Measurements from ENCODE around the gene CDC123. TPM values are rescaled to one million over a fixed set of nuclear protein-coding genes. Genes with fewer than 3 reads are reported as not detected.
"Not testable (repeated sequence)": the region's sequence is repeated elsewhere in the genome, so short reads cannot be mapped to it uniquely, and the experiment has no call there.

CDC123 gene
- total and polyA plus RNA-seq, 3 experiments from 2014 or later = 97.5 to 162 (median 161) TPM

DNA sequence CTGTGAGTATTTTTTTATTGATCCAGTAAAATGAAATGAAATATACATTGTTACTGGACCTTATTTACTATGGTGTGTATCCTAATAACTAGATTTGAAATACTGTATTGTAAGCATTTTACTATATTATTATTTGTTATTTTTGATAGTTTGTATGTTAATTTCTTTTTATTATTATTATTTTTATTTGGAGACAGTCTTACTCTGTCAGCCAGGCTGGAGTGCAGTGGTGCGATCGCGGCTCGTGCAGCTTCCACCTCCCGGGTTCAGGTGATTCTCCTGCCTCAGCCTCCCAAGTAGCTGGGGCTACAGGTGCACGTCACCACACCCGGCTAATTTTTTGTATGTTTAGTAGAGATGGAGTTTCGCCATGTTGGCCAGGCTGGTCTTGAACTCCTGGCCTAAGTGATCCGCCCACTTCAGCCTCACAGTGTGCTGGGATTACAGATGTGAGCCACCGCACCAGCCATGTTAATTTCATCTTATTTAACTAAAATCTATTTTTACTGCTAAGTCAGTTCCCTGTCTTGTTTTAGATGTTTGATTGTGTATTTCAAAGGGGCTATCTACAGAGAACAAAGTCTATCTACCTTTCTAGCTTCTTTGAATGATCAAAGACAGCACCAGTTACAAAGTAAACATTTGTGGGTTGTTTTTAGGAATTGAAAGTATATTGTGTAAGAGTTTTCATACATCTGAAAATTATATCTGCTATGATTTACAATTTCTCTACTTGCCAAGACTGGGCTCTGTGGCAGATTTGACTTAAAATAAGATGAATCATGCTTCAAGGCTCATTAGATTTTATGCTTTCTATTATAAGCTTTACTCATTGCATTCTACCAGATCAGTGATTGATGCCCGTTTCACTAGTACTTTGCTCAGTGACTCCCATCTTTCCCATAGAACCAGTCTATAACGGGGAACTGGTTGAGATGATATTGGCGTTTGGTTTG is 41.6 kb downstream of the CDC123 start:
- H3K36me3 ChIP-seq (ENCODE audit: insufficient read depth, low read length) = peaks cover 27% of the 10 kb centered on the region
- Mint-ChIP-seq H3K27me3 (no peaks in the 10 kb centered on the region), H3K4me1 (peaks cover 9 to 16% (median 11%) of the 10 kb centered on the region in 3 donors), H3K27ac (no peak overlapping the region), H3K9me3 (no peaks in the 10 kb centered on the region), H3K36me3 (peaks cover 4 to 78% (median 29%) of the 10 kb centered on the region in 3 donors), H3K4me3 (no peak overlapping the region)
- H3K27me3 ChIP-seq (ENCODE audit: insufficient read depth, low read length, poor library complexity, severe bottlenecking) = no peaks in the 10 kb centered on the region
- no peaks in the 10 kb centered on the region for H3K9me3 ChIP-seq (ENCODE audit: low read length)
- no peak overlapping the region for H3K4me3 ChIP-seq (ENCODE audit: low read length)
- ChIA-PET POLR2A (no interaction called here), CTCF (no interaction called here)
- no peak overlapping the region for H3K27ac ChIP-seq (ENCODE audit: low read depth, low read length)
- no peaks in the 10 kb centered on the region for H3K4me1 ChIP-seq (ENCODE audit: insufficient read depth, low read length)
- DNase-seq = no peak

DNA sequence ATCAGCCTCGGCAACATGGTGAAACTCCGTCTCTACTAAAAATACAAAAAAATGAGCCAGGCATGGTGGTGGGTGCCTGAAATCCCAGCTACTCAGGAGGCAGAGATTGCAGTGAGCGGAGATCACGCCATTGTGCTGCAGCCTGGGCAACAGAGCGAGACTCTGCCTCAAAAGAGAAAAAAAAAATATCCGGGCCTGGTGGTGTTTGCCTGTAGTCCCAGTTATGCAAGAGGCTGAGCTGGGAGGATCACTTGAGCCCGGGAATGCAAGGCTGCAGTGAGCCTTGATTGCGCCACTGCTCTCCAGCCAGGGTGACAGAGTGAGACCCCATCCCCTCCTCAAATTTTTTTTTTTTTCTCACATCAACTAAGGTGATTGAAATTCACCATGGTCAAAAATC is 42.8 kb downstream of the CDC123 start:
- POLR2A ChIA-PET = no interaction called here
- Histone ChIP-seq H3K4me3 (ENCODE audit: low read length) (no peak overlapping the region), H3K36me3 (ENCODE audit: insufficient read depth, low read length) (peaks cover 29% of the 10 kb centered on the region), H3K27ac (ENCODE audit: low read depth, low read length) (no peak overlapping the region), H3K4me1 (ENCODE audit: insufficient read depth, low read length) (no peaks in the 10 kb centered on the region), H3K9me3 (ENCODE audit: low read length) (no peaks in the 10 kb centered on the region), H3K27me3 (ENCODE audit: insufficient read depth, low read length, poor library complexity, severe bottlenecking) (no peaks in the 10 kb centered on the region)
- H3K4me1 Mint-ChIP-seq = peaks cover 9 to 16% (median 11%) of the 10 kb centered on the region in 3 donors
- H3K27me3 Mint-ChIP-seq = no peaks in the 10 kb centered on the region
- CTCF ChIA-PET = no interaction called here
- no peak for DNase-seq
- no peak overlapping the region for H3K27ac Mint-ChIP-seq
- H3K9me3 Mint-ChIP-seq = no peaks in the 10 kb centered on the region
- no peak overlapping the region for H3K4me3 Mint-ChIP-seq
- H3K36me3 Mint-ChIP-seq = peaks cover 4 to 76% (median 26%) of the 10 kb centered on the region in 3 donors

DNA sequence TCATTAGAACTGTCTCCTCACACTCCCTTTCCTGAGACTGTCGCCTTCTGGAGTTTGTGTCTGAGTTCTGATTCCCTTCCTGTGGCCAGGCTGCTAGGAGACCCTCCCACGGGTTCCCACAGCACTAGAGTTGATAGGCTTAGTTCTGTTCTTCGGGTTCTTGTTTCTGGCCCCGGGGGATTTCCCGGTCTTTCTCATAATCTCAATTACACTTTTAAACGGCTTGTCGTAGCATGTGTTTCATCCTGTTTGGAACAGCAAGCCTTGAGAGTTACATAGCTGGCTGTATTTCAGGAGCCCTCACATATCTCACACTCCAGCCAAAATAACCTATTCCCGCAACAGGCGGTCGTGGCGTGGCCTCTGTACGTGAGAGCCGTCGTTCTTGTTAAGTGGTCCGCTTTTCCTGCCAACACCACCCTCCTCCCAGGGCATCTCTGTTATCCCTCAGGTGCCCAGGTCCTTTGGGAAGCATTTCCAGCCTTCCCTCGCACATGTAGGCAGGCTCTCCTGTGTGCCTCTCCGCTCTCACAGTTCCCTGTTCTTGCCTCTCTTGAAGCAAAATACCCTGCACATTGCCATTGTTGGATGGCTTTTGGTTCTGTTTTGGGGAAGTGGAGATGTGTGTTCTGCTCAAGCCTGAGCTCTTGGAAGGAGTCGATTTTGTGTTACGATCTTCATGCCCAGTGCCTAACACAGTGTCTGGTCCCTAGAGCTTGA is 46.0 kb downstream of the CDC123 start:
- H3K4me3 ChIP-seq (ENCODE audit: low read length) = no peak overlapping the region
- peaks cover 32% of the 10 kb centered on the region for H3K36me3 ChIP-seq (ENCODE audit: insufficient read depth, low read length)
- H3K27me3 Mint-ChIP-seq = no peaks in the 10 kb centered on the region
- H3K4me1 Mint-ChIP-seq = peaks cover 9 to 16% (median 11%) of the 10 kb centered on the region in 3 donors
- ChIA-PET CTCF (no interaction called here), POLR2A (no interaction called here)
- H3K9me3 ChIP-seq (ENCODE audit: low read length) = no peaks in the 10 kb centered on the region
- H3K36me3 Mint-ChIP-seq = peaks cover 4 to 78% (median 24%) of the 10 kb centered on the region in 3 donors
- H3K9me3 Mint-ChIP-seq = no peaks in the 10 kb centered on the region
- H3K4me3 Mint-ChIP-seq = no peak overlapping the region
- H3K27ac ChIP-seq (ENCODE audit: low read depth, low read length) = no peak overlapping the region
- no peaks in the 10 kb centered on the region for H3K27me3 ChIP-seq (ENCODE audit: insufficient read depth, low read length, poor library complexity, severe bottlenecking)
- DNase-seq = no peak
- H3K4me1 ChIP-seq (ENCODE audit: insufficient read depth, low read length) = no peaks in the 10 kb centered on the region
- H3K27ac Mint-ChIP-seq = peak overlapping the region; percentile 14 to 94 (median 74)

DNA sequence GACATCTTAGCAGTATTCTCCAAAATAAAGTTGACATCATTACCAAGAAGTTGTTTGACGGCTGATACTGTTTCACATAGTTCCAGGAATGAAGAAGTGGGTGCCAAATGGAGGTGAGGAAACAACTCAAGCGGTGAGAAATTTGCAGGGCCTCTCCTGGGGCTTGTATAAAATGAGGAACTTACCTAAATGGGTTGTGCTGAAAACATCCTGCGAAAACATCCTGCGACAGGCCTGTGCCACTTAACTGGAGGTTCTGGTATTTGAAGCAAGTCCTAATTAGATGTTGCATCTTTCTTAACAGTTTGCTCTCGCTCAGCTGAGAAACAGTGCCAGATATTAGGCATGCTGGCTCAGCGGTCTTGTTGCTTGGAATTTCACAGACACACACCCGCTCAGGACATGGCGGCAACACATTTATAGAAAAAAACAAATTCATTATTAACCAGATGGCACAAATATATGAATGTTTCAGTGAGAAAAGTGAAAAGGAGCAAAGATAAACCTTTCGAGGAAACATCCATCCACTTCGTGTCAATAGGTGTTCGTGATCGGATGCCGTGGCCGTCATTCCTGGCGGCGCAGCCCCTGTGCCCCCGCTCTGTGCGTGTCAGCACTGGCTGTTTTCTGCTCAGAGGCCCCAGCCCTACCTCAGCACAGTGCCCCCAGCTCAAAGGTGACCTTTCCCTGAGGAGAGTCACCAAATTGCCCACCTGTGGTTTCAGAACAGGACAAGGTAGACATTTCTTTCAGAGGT is 48.1 kb downstream of the CDC123 start:
- CTCF ChIA-PET = no interaction called here
- H3K27me3 ChIP-seq (ENCODE audit: insufficient read depth, low read length, poor library complexity, severe bottlenecking) = no peaks in the 10 kb centered on the region
- no peak overlapping the region for H3K27ac ChIP-seq (ENCODE audit: low read depth, low read length)
- H3K4me3 ChIP-seq (ENCODE audit: low read length) = no peak overlapping the region
- Mint-ChIP-seq H3K4me1 (peaks cover 9 to 16% (median 11%) of the 10 kb centered on the region in 3 donors), H3K27me3 (no peaks in the 10 kb centered on the region), H3K36me3 (peaks cover 4 to 76% (median 19%) of the 10 kb centered on the region in 3 donors), H3K9me3 (no peaks in the 10 kb centered on the region), H3K4me3 (no peak overlapping the region), H3K27ac (peak overlapping the region in 3 of 8 donors; percentile 17 to 81 (median 40))
- no peaks in the 10 kb centered on the region for H3K9me3 ChIP-seq (ENCODE audit: low read length)
- POLR2A ChIA-PET = no interaction called here
- no peaks in the 10 kb centered on the region for H3K4me1 ChIP-seq (ENCODE audit: insufficient read depth, low read length)
- no peak for DNase-seq
- peaks cover 23% of the 10 kb centered on the region for H3K36me3 ChIP-seq (ENCODE audit: insufficient read depth, low read length)

DNA sequence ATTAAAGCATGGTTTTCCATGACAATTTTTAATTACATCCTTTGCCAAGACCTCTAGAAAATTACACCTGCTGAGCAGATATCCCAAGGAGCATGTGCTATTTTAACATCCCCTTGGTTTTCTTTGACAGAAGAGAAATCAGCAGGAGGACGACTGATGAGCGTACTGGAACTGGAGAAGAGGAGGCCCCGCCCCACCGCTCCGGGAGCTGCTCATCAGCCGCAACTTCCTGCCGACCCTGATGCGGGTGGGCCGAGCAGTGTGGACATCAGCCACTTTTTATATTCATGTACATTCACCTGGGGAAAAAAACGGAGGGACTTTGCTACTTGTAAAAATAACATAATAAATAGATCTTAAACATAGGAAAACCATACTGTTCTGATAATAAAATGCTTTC is 54.2 kb downstream of the CDC123 start:
- Mint-ChIP-seq H3K27me3 (no peaks in the 10 kb centered on the region), H3K4me3 (no peak overlapping the region), H3K4me1 (no peaks in the 10 kb centered on the region), H3K27ac (no peak overlapping the region), H3K36me3 (peaks cover 8 to 58% (median 13%) of the 10 kb centered on the region in 3 donors), H3K9me3 (no peaks in the 10 kb centered on the region)
- POLR2A ChIA-PET = no interaction called here
- no peaks in the 10 kb centered on the region for H3K4me1 ChIP-seq (ENCODE audit: insufficient read depth, low read length)
- H3K36me3 ChIP-seq (ENCODE audit: insufficient read depth, low read length) = peaks cover 14% of the 10 kb centered on the region
- no peak for DNase-seq
- no peaks in the 10 kb centered on the region for H3K27me3 ChIP-seq (ENCODE audit: insufficient read depth, low read length, poor library complexity, severe bottlenecking)
- CTCF ChIA-PET = interaction anchor here (1.1 kb wide), 1 partner anchor 14 kb away, joined by 3 read pairs; no protein-coding TSS in a partner anchor
- no peaks in the 10 kb centered on the region for H3K9me3 ChIP-seq (ENCODE audit: low read length)
- no peak overlapping the region for H3K4me3 ChIP-seq (ENCODE audit: low read length)
- H3K27ac ChIP-seq (ENCODE audit: low read depth, low read length) = no peak overlapping the region

DNA sequence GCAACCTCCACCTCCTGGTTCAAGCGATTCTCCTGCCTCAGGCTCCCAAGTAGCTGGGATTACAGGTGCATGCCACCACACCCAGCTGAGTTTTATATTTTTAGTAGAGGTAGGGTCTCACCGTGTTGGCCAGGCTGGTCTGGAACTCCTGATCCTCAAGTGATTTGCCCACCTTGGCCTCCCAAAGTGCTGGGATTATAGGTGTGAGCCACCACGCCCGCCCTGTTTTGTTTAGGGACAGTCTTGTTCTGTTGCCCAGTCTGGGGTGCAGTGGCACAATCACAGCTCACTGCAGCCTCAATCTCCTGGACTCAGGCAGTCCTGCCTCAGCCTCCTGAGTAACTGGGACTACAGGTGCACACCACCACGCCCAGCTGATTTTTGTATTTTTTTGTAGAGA is 54.7 kb downstream of the CDC123 start:
- H3K9me3 ChIP-seq (ENCODE audit: low read length); H3K4me3 Mint-ChIP-seq; DNase-seq; H3K27me3 ChIP-seq (ENCODE audit: insufficient read depth, low read length, poor library complexity, severe bottlenecking); H3K4me3 ChIP-seq (ENCODE audit: low read length); POLR2A ChIA-PET; H3K9me3 Mint-ChIP-seq; H3K27ac ChIP-seq (ENCODE audit: low read depth, low read length); H3K4me1 Mint-ChIP-seq; H3K27me3 Mint-ChIP-seq; H3K4me1 ChIP-seq (ENCODE audit: insufficient read depth, low read length): not testable (repeated sequence)
- CTCF ChIA-PET = interaction anchor here (1.1 kb wide), 1 partner anchor 14 kb away, joined by 3 read pairs; no protein-coding TSS in a partner anchor
- Mint-ChIP-seq H3K27ac (peak overlapping the region in 1 of 8 donors; percentile 44), H3K36me3 (peaks cover 8 to 54% (median 13%) of the 10 kb centered on the region in 3 donors)
- H3K36me3 ChIP-seq (ENCODE audit: insufficient read depth, low read length) = peaks cover 14% of the 10 kb centered on the region

DNA sequence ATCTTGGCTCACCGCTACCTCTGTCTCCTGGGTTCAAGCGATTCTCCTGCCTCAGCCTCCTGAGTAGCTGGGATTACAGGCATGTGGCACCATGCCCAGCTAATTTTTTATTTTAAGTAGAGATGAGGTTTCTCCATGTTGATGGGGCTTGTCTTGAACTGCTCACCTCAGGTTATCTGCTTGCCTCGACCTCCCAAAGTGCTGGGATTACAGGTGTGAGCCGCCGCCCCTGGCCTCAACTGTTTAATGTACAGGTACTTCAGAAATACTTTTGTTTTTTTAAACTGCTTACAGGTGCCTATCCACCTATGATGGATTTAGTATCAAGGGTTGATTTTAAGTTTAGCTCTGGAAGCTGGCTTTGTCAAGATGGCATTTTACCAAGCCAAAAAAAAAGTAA is 55.6 kb downstream of the CDC123 start:
- H3K4me3 ChIP-seq (ENCODE audit: low read length) = no peak overlapping the region
- peaks cover 6% of the 10 kb centered on the region for H3K36me3 ChIP-seq (ENCODE audit: insufficient read depth, low read length)
- no peaks in the 10 kb centered on the region for H3K9me3 ChIP-seq (ENCODE audit: low read length)
- H3K27ac Mint-ChIP-seq = no peak overlapping the region
- ChIA-PET POLR2A (no interaction called here), CTCF (interaction anchor here (0.6 kb wide), 1 partner anchor 52 kb away, joined by 3 read pairs; no protein-coding TSS in a partner anchor)
- no peak overlapping the region for H3K27ac ChIP-seq (ENCODE audit: low read depth, low read length)
- peaks cover 8 to 46% (median 10%) of the 10 kb centered on the region in 3 donors for H3K36me3 Mint-ChIP-seq
- H3K4me1 ChIP-seq (ENCODE audit: insufficient read depth, low read length) = no peaks in the 10 kb centered on the region
- H3K4me3 Mint-ChIP-seq = no peak overlapping the region
- H3K27me3 ChIP-seq (ENCODE audit: insufficient read depth, low read length, poor library complexity, severe bottlenecking) = no peaks in the 10 kb centered on the region
- H3K9me3 Mint-ChIP-seq = no peaks in the 10 kb centered on the region
- H3K27me3 Mint-ChIP-seq = no peaks in the 10 kb centered on the region
- DNase-seq = no peak
- no peaks in the 10 kb centered on the region for H3K4me1 Mint-ChIP-seq
